ENCODE data around the gene ACLY.
"Not testable (repeated sequence)": the region's sequence is repeated elsewhere in the genome, so short reads cannot be mapped to it uniquely, and the experiment has no call there.

Gene ACLY

DNA sequence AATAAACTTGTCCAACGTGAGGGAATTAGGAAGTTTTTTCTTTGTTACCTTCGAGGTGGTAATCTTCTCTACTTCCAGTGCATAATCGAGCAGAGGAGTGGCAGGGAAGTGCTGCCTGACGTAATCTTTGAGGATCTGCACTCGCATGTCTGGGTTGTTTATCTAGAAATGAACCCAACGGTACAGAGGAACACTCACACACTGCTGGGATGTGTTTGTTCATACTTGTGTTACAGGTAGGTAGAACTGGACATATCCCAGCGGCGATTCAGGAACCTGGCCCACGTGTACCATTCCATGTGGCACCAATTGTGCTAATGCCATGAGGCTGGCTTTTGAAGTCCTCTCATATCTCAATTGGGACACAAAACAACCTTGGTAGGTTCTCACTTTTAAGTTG, 49.3 kb downstream of the ACLY start:
- no peak for DNase-seq

DNA sequence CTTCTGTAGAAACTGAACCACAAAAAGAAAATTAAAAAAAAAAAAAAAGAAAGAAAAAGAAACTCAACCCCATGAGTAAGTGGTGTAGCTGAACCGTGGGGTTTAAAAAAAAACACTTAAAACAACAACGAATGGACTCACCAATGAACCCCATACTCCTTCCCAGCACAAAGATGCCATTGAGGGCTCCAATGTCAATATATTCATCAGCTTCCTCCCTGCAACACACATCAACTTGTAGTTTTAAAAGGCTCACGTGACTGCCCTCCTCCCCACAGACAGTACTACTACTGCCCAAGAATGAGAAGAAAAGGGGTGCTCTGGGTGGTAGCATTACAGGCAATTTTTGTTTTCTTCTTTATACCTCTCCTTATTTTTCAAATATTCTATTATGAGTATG, 50.2 kb downstream of the ACLY start:
- no peak for DNase-seq

DNA sequence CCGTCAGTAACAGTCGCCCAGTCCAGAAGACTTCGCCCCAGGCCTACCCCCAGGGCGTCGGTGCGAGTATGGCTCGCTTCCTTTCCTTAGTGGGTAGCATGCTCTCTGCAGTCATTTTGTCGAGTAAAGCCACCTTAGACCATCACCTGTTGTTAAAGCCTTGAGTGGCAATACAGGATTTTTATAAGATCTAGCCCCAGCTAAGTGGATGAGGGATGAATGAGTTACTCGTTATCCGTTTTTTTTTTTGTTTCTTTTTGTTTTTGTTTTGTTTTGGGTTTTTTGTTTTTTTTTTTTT, 53.2 kb downstream of the ACLY start:
- no peak for DNase-seq

DNA sequence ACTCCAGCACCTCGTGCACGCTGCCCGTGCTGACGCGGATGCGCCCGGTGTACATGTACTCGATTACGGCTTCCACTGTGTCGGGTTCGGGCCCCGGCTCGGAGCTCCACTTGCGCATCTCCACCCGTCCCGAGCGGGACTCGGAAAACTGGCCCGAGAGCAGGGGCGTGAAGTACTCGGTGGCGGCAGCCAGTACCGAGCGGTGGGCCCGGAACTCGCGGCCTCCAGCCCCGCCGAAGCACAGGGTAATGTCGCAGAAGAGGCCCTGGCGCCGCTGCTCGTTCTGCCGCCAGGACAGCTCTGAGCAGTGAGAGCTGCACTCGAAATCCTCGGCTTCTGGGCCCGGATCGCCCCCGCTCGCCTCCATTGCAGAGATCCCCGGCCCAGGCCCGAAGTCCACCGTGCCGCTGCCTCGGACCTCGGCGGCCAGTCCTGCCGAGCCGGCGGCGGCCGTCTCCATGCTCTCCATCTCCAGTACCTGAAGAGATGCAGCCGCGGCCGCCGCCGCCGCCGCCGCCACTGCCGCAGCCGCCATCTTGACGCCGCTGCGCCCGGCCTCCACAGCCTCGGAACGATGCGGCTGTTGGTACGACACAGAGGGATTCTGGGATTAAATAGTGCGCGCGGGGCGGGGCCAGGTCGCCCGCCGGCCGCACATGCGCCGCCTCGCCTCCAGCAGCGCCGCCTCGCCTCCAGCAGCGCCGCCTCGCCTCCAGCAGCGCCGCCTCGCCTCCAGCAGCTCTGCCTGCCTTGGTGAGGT, 53.7 kb downstream of the ACLY start, which contains the start of gene KLHL11:
TSS of gene KLHL11 (minus strand) at position 588 of the 760 bp plus-strand sequence. CDS start at position 535, 53 bp downstream.
- DNase-seq = peak; percentile 85

DNA sequence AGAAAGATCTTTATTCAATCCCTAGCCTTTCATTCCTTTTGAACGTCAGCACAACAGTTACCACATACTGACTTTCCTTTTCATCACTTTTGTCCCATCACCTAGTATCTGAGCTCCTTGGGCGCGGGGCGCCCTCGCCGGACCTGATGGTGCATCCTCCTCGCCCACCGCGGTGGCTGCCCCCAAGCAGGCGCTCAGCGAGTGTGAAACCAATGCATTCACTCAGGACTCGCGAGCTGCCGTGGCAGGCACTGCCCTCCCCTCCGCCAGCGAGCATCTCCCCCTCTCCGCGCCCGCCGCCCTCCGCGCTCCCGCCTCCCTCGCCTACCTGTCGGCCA, 54.3 kb downstream of the ACLY start:
- no peak for DNase-seq

DNA sequence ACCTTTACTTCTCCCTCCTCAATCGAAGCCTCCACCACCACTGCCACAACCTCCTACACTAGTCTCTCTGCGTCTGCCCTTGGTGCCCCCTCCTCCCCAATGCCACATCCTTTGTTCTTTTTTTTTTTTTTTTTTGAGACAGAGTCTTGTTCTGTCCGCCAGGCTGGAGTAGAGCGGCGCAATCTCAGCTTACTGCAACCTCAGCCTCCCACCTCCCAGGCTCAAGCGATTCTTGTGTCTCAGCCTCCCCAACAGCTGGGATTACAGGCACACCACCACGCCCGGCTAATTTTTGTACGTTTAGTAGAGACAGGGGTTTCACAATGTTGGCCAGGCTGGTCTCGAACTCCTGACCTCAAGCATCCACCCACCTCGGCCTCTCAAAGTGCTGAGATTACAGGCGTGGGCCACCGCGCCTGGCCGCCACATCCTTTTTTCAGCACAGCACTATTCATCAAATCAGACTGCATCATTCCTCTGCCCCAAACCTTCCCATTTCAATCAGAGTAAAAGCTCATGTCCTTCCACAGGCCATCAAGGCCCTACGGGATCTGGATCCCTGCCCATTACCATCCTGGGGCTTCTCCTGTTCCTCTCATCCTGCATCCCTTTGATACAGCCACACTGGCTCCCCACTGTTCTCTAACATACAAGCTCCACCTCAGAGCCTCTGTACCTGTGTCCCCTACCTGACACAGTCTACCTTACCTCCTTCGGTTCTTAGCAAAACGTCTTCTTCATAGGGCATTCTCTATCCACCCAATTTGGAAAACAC, 55.5 kb downstream of the ACLY start:
- DNase-seq = no peak

DNA sequence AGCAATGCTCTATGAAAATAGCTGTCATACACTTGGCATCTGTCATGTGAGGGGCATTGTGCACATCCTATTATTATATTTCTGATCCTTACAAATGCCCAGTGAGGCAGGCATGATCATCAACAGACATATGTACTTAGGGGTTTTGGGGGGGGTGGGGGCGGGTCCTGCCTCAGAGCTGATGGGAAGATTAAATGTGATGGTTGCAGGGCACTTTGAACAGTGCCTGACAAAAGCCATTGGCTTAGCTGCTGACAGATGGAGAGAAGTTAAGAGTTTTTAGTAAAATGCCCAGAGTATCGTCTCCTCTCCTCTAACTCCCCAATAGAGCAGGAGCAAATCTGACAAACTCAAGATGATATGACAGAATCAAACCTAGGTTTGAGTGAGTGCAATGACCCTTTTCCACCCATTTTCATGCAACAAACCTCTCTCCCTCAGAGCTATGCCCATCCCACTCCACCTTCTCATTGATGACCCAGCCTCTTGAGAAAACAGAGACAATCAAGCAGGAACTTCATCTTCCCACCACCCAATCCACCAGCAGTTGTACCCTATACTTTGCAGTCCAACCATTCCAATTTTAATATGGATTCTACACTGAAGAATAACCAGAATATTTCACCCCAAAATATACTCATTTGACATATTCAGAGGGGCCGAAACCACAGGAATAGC, 58.4 kb downstream of the ACLY start:
- DNase-seq = no peak

DNA sequence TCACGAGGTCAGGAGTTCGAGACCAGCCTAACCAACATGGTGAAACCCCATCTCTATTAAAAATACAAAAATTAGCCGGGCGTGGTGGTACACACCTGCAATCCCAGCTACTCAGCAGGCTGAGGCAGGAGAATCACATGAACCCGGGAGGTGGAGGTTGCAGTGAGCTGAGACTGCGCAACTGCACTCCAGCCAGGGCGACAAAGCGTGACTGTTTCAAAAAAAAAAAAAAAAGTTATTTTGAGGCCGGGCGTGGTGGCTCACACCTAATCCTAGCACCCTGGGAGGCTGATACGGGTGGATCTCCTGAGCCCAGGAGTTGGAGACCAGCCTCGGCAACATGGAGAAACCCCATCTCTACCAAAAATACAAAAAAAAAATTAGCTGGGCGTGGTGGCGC, 67.4 kb downstream of the ACLY start:
- not testable (repeated sequence) for DNase-seq

DNA sequence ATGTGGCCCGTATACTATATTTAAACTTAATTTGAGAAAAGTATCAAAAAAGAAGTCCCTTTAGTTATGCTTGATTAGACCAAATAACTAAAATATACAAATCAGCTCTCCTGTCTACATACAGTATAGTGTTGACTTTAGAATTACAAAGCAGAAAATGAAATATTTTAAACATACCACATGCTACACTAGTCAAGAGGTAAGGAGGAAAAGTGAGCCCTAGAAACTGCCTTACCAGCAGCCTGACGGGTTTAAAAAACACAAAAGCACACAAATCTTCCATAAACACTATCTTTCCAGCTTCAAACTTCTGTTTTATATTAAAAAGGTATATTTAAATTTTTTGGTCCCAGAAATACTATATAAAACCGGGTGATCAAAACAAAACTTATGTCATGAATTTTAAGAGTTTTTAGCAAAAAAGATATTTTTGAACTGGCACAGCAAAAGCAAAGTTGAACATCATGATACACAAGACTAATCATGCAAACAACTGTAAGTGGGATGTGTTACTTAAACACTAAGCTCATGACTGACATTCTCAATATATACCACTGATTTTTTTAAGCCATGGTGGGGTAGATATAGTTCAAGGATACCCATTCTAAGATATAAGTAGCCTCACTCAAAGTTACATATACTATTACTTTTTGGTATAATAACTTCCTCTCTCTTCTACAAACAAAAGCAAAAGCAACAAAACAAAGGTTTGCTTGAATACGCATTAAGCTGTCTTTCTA, 69.3 kb downstream of the ACLY start:
- DNase-seq = no peak

DNA sequence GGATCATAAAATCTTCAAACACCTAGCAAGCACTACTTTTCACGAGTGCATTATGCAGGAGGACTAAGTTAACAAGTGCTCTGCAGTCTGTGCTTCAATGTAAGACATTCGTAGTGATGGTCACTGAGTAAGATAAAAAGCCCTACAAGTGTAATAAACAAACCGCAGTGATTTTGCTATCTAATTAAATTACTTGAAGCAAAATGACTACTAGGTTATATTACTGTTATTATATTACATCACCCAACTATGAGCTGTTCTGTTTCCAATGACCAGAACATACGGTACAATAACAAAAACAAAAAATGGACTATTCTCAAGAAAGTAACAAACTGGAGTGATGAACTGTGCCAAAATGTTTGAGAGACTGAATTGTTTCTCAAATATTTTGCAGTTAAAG, 70.0 kb downstream of the ACLY start:
- DNase-seq = no peak

DNA sequence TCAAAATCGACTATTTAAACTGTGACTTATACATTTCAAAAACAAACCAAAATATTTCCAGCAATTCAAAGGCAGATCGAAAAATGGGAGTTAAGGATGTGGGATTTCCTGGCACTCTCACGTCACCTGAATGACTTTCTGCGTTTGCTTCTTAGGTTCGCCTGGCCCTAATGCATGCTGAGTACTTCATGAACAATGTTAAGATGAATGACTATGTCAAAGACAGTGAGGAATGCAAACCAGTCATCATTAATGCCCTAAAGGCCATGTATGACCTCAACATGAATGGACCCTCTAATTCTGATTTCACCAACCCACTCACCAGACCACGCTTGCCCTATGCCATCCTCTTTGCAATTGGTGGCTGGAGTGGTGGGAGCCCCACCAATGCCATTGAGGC, 73.8 kb downstream of the ACLY start:
- DNase-seq = no peak

DNA sequence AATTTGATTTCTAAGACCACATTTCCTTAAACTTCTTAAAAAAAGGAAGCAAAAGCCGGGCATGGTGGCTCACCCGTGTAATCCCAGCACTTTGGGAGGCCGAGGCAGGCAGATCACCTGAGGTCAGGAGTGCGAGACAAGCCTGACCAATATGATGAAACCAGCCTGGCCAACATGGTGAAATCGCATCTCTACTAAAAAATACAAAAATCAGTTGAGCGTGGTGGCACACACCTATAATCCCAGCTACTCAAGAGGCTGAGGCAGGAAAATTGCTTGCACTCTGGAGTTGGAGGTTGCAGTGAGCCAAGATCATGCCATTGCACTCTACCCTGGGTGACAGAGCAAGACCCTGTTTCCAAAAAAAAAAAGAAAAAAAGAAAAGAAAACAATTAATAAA, 78.0 kb downstream of the ACLY start:
- DNase-seq = not testable (repeated sequence)

DNA sequence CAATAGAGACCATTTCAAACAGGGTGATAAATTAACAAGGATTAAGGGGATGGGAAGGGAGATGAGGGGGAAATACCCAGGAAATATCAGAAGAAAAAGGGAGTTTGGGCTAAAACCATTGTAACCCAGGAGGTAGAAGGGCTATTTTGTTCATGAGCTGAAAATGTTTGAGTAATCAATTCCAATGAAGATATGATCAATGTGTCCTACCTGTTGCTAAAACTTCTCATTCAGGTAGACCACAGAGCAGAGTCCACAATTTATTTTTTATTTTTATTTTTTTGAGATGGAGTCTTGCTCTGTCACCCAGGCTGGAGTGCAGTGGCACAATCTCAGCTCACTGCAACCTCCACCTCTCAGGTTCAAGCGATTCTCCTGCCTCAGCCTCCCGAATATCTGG, 79.3 kb downstream of the ACLY start:
- not testable (repeated sequence) for DNase-seq

DNA sequence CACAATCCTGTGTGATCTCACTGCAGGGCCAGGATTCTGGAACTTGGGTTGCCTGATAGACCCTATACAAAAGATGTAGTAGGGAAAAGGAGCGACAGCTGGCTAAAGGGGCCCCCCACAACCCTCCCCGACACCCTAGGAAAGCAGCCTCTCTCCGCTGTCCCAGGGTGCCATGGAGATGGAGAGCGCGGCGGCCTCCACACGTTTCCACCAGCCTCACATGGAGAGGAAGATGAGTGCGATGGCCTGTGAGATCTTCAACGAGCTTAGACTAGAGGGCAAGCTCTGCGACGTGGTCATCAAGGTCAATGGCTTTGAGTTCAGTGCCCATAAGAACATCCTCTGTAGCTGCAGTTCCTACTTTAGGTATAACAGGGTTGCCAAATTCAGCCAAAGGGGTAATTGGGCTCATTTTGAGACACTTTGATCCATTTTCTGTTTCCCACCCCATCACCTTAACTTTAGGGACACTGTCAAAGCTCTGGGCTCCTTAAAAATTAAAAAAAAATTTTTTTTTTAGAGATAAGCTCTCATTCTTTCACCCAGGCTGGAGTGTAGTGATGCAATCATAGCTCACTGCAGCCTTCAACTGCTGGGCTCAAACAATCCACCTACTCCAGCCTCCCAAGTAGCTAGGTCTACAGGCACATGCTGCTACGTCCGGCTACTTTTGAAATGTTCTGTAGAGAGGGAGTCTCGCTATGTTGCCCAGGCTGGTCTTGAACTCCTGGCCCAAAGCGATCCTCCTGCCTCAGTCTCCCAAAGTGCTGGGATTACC, 80.8 kb downstream of the ACLY start, which contains the start of gene KLHL10:
TSS of gene KLHL10 (plus strand) at position 65 of the 778 bp plus-strand sequence. CDS start at position 173, 108 bp downstream.
- DNase-seq = no peak

DNA sequence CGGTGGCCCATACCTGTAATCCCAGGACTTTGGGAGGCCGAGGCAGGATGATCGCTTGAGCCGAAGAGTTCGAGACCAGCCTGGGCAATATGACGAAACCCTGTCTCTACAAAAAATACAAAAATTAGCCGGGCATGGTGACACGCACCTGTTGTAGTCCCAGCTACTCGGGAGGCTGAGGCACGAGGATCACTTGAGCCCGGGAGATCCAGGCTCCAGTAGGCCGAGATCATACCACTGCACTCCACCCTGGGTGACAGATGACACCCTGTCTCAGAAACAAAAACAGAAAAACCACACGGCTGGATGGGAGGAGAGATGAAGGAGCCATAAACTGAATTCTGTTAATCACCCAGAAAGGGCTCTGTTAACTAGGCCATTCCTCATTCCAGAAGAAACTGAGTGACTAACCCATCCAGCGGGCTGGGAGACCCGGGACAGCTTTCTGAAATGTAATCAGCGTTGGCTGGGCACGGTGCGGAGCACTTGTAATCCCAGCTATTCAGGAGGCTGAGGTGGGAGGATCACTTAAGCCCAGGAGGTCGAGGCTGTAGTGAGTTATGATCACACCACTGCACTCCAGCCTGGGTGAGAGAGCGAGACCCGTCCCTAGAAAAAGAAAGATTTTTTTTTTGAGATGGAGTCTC, 82.1 kb downstream of the ACLY start:
- DNase-seq = no peak

DNA sequence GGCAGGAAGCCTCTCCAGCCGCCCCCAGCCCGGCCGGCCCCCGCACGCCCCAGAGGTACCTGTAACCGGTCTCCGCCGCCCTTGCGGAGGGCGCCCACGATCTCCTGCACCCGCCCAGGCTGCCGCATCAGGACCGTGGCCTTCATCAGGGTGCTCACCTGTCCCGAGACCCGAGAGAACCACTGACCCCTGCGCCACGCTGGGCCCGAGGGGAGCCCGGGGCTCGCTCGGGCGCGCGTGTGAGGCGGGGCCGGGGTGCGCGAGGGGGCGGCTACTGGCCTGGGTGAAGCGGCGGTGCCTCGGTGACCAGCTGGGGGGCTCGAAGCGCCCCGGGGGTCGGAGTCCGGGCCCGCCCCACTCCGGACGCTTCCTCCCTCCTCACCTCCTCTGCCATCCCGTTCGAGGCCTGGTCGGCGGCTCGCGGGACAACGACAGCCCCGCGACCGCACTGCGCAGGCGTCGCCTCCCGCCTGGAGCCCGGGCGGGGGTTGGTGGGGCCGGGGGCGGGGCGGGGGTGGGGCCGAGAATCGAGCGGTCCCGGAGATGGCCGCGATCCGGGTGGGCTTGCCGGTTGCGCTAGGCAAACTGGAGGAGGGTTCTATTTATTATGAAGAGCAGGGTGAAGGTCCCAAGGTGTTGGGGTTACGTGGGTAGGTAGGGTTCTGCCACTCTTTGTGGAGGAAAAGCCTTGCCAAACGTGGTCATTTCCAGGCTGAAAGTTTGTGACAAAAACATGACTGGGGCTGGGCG, 82.8 kb downstream of the ACLY start, which contains the start of gene NT5C3B:
TSS of gene NT5C3B (minus strand) at position 433 of the 750 bp plus-strand sequence. CDS start at position 394, 39 bp downstream.
- DNase-seq = peak; percentile 47

DNA sequence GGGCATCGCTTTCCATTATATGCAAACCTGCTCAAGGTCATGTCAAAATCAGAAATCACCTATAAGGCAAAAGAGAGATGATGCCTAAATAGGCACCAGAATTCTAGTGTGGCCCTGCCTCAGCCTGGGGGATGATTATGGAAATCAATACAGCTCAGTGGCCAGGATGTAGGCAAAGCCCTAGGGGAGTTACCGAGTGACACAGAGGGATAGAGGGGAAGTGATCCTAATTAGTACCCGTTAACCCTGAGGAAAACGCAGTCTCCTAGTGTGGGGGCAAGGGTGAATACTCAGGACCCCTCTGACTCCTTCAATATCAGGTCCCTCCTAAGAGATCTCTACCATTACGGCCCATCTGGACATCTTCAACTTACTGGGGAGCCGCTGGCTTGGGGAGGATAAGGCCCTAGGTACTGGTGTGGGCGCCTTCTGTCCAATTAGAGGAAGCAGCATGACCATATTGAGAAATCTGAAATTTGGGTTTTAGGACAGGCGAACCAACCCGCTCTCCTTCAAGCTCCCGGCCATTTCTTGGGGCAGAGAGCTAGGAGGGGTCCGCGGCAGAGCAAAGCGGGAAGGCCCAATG, 83.4 kb downstream of the ACLY start:
- no peak for DNase-seq

DNA sequence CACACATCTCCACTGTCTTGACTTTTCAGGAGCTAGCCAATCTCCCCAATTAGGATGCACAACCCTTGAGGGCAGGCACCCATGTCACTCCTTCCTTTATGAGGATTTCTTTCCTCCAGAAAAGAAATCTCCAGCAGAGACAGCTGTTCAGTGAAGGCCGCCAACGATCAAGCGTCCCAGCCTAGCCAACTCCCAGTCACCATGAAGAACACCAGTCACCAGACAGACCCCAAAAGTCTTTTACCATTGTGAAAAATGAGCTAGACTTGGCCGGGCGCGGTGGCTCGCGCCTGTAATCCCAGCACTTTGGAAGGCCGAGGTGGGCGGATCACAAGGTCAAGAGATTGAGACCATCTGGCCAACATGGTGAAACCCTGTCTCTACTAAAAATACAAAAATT, 88.8 kb downstream of the ACLY start:
- DNase-seq = not testable (repeated sequence)

DNA sequence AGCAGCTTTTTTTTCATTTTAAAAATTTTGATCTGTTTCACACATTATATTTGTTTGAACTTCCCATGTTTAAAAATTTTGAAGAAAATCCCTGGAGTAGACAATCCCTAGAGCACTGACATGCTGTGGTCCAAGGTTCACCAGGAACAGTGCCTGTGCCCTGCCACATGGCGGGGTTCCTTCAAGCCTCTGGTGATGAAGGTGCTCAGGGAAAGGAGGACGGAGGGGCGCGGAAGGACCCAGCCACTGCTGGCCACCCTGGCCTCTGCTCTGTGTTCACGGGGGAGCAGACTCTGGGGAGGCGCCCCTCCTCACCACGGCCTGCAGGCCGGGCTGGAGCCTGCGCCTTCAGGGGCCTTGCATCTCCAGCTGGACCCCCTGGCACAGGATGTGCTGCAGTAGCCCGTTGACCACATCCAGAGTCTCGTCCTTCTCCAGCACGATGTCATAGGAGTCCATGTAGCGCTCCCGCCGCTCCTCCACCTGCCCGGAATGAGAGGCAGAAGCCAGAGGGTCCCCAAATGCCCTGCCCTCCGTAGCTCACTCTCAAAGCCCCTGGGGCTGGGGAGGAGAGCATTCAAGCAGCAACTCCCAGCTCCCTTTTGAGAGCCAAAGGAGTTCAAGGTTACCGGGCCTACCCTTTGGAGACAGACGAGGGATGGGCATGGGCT, 93.4 kb downstream of the ACLY start:
- DNase-seq = no peak

DNA sequence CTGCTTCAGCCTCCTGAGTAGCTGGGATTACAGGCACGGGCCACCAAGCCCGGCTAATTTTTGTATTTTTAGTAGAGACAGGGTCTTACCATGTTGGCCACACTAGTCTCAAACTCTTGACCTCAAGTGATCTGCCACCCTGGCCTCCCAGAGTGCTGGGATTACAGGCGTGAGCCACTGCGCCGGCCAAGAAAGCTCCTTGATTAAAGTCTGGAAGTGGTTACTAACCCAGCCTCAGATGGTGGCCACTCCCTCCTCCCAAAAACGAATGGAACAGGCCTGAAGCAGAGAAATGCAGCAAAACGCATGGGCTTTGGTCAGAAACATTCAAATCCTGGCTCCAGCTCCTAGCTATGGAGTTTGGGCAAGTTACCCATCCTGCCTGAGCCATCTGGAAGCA, 94.7 kb downstream of the ACLY start:
- DNase-seq = no peak
